NOMO-1 (cell line): ENCODE data around the gene CPA3.
A peak's percentile ranks its signal among the peaks of the same experiment; 100 is the strongest.

Source experiments
- DNase-seq, 2 experiments: peaks; one replicate each; lab custom pipeline; 2025; ENCODE audit not compliant: unreplicated experiment in 2 of 2; lab: John Stamatoyannopoulos, UW

Gene CPA3

DNA sequence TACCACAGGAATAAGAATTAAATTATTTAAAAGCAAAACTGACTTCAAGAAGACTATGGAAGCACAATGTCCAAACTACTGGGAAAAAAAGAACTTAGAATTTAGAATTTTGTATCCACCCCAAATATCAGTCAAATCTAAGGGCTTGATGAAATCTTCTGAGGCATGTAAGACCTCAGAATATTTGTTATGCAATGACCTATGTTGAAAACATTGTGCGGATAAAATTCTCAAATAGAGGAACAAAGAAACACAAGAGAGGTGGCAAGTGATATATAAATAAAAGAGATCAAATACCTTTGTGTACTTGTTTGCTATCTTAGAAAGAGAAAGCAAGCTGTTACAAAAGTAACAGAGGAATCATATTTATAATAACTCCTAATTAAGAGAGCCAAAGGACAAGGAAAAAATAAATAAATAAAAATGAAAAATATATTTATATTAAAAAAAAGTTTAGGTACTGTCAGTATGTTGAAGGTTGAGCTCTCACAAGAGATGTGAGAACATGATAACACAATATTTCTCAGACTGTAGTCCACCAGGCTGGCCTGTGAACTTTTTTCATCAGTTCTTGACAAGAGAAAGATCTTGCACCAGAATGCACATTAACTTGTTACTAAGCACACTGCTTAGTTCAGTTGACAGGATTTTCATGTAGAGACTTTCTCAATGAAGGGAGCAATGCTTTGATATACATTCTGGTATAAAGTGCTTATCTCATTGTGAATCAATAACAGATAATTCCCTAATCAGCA, 50.0 kb downstream of the CPA3 start:
- DNase-seq, result peak; percentile 62 to 81

DNA sequence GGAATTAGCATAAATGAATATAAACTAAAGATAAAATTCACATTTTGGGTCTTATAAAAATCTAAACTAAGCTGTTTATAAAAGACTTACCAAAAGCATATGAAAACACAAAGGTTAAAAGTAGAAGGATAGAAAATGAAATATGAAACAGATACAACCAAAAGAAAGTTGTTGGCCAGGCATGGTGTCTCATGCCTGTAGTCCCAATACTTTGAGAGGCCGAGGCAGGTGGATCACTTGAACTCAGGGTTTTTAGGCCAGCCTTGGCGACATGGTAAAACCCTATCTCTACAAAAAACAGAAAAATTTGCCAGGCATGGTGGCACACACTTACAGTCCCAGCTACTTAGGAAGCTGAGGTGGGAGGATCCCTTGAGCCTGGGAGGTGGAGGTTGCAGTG, 51.0 kb downstream of the CPA3 start:
- DNase-seq, result no peak

GRCh38 chr3:148922467-148922866, 57.4 kb downstream of the CPA3 start:
- DNase-seq, result no peak

DNA sequence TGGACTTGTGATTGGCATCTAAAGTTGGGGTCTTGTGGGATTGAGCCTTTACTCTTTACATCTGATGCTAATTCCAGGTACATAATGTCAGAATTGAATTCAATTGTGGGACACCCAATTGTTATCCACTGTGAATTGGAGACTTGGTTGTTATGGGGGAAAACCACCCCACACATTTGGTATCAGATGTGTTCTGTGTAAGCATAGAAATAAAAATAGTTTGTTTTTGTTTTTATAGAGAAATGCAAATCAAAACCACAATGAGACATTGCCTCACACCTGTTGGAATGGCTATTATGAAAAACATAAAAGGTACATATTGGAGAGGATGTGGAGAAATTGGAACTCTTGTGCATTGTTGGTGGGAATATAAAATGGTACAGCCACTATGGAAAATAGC, 58.5 kb downstream of the CPA3 start:
- no peak for DNase-seq

GRCh38 chr3:148924562-148924961, 59.5 kb downstream of the CPA3 start:
- no peak for DNase-seq

DNA sequence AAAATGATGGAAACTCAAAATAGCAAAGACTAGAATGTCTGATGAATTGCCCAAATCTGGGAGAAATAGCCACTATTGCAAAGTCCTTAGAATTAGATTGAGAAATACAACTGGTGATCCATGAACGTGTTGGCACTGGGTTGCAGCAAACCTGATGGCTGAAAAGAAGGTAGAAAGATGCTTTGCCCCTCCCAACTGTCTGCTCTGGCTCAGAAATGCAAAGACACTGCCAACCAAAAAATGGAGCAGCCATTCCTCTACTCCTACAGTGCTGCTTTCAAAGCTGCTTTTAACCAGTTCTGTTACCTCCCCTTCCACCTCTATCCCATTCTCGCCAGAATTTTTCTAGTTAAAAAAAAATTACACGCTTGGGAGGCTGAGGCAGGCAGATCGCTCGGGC, 60.7 kb downstream of the CPA3 start:
- DNase-seq, result no peak

- no peak for DNase-seq
Measured at GRCh38 chr3:148930752-148931151, 65.7 kb downstream of the CPA3 start.

GRCh38 chr3:148931574-148931973, 66.5 kb downstream of the CPA3 start:
- DNase-seq, result no peak

DNA sequence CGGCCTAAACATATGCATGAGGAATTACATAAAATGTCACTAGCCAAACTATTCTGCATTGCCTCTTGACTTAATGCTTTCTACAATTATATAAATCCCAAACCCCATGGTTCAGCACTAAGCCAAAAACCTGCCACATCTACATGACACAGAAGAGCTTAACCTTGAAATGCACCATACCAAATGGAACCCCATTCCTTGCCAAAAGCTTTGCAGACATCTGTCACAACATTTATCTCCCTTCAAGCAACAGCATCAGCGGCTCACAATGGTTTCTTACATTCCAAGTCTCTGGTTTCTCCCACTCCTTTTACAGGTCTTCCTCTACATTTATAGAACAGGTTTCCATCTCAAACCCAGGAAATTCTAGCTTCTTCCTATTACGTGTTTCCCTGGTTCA, 67.9 kb downstream of the CPA3 start:
- DNase-seq, result no peak

DNA sequence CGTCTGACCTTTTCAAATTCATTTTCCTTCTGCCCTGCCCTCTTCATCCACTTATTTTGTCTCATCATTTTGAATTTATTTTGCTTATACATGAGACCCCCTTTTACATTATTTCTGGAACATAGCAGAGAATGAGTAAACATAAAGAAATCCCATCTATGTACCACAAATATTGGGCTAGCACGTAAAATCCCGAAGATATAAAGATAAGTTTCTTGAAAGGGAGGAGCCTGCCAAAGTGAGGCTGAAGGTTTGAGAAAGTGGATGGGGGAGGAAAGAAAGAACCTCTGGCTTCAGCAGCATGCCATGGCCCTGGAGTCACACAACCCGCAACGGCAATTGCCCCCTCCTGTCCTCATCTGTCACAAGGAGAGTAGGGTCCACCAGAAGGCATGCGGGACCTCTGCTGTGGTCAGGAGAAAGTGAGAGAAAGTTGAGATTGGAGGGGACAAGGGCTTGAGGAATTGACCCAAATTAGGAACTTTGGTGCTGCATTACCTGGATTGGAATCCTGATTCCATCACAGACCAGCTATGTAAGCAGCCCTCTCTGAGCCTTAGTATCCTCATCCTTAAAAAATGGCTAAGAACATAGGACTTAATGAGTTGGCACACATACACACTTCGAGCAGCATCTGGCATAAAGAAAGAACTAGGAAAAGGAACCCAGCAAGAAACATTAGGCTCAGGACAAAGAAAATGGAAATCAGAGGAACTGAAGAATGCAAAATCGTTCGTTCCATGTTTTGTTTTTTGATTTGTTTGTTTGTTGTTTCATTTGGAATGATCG, 72.6 kb downstream of the CPA3 start:
- no peak for DNase-seq

GRCh38 chr3:148938306-148938705, 73.2 kb downstream of the CPA3 start:
- DNase-seq, result no peak

DNA sequence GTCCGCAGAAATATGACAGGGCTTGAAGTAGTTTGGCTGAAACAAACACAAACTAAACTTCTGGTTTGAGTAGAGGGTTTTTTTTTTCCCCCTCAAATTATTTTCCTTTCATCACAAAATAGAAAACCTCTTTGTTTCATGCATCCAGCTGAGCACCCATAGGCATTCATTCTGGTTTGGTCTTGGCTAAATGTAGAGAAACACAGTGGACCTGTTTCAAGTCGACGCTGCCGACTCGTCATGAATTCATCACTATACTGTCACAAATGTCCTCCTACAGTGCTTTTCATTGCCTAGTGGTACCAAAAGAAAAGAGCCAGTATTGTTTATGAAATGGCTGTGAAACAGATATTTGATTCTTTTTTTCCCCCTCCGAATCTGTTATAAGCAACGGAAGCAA, 73.8 kb downstream of the CPA3 start:
- no peak for DNase-seq

- DNase-seq, result no peak
Measured at GRCh38 chr3:148940983-148941382, 75.9 kb downstream of the CPA3 start.

GRCh38 chr3:148943506-148944205, 78.6 kb downstream of the CPA3 start:
- DNase-seq, result peak; percentile 28 to 85

- no peak for DNase-seq
Measured at GRCh38 chr3:148945116-148945515, 80.0 kb downstream of the CPA3 start.
